ENCODE data around the gene BEND5.

DNA sequence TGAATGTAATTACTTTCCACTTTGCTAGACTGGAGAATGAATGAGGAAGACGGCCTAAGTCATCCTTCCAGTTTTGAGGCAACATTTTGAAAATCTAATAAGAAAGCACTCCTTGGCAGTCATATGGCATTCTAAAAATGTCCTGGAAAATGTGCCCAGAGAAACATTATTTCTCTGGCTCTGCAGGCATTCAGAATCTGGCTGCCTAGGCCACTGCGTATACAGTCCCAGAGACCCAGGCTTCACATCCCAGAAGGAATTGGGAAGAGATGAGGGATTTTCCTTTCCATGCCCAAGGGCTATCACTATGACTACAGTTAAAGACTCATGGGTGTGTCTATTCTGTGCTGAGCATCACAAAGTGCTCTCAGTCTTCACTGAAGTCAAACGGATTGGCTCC, 92.9 kb downstream of the BEND5 start:
- TF ChIP-seq SIN3A (IDR thresholded peaks at IDR 0.05; ENCODE audit: borderline replicate concordance, insufficient read depth, low read depth, low read length) (no peak), TCF7L2 (IDR thresholded peaks at IDR 0.05; ENCODE audit: low read depth, low read length) (no peak), POLR2AphosphoS5 (IDR thresholded peaks at IDR 0.05; ENCODE audit: low read depth, low read length) (no peak)
- TF ChIP-seq, protein P1, sequence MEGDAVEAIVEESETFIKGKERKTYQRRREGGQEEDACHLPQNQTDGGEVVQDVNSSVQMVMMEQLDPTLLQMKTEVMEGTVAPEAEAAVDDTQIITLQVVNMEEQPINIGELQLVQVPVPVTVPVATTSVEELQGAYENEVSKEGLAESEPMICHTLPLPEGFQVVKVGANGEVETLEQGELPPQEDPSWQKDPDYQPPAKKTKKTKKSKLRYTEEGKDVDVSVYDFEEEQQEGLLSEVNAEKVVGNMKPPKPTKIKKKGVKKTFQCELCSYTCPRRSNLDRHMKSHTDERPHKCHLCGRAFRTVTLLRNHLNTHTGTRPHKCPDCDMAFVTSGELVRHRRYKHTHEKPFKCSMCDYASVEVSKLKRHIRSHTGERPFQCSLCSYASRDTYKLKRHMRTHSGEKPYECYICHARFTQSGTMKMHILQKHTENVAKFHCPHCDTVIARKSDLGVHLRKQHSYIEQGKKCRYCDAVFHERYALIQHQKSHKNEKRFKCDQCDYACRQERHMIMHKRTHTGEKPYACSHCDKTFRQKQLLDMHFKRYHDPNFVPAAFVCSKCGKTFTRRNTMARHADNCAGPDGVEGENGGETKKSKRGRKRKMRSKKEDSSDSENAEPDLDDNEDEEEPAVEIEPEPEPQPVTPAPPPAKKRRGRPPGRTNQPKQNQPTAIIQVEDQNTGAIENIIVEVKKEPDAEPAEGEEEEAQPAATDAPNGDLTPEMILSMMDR (IDR thresholded peaks at IDR 0.05): no peak
- TF ChIP-seq, protein P2, sequence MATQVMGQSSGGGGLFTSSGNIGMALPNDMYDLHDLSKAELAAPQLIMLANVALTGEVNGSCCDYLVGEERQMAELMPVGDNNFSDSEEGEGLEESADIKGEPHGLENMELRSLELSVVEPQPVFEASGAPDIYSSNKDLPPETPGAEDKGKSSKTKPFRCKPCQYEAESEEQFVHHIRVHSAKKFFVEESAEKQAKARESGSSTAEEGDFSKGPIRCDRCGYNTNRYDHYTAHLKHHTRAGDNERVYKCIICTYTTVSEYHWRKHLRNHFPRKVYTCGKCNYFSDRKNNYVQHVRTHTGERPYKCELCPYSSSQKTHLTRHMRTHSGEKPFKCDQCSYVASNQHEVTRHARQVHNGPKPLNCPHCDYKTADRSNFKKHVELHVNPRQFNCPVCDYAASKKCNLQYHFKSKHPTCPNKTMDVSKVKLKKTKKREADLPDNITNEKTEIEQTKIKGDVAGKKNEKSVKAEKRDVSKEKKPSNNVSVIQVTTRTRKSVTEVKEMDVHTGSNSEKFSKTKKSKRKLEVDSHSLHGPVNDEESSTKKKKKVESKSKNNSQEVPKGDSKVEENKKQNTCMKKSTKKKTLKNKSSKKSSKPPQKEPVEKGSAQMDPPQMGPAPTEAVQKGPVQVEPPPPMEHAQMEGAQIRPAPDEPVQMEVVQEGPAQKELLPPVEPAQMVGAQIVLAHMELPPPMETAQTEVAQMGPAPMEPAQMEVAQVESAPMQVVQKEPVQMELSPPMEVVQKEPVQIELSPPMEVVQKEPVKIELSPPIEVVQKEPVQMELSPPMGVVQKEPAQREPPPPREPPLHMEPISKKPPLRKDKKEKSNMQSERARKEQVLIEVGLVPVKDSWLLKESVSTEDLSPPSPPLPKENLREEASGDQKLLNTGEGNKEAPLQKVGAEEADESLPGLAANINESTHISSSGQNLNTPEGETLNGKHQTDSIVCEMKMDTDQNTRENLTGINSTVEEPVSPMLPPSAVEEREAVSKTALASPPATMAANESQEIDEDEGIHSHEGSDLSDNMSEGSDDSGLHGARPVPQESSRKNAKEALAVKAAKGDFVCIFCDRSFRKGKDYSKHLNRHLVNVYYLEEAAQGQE (IDR thresholded peaks at IDR 0.05; ENCODE audit: insufficient read depth in 1 of 2, low read depth in 2 of 2, low read length in 1 of 2): no peak
